GM21723 (cell line): Measurements from ENCODE around the gene SYNE3.

Source experiments
- ATAC-seq: cut with Tn5 transposase; IDR thresholded peaks from one replicate; pipeline ENCODE4 v1.9.1; 2021; ENCODE audit warnings: mild to moderate bottlenecking, moderate library complexity; ENCODE audit not compliant: unreplicated experiment

Gene SYNE3

GRCh38 chr14:95516554-95517181 is at the start of gene SYNE3:
Gene SYNE3 (minus strand): TSS chr14:95516650. CDS start chr14:95475821, 40,829 bp downstream.
- peak; percentile 47 for ATAC-seq

- no peak for ATAC-seq
Observed at GRCh38 chr14:95564060-95564459, 47.6 kb upstream of the SYNE3 start.

GRCh38 chr14:95562892-95563685 is 46.6 kb upstream of the SYNE3 start:
- ATAC-seq: no peak

- peak; percentile 97 for ATAC-seq
Observed at GRCh38 chr14:95561001-95561412, 44.6 kb upstream of the SYNE3 start.

GRCh38 chr14:95559203-95559602 is 42.8 kb upstream of the SYNE3 start:
- no peak for ATAC-seq

GRCh38 chr14:95557832-95558231 is 41.4 kb upstream of the SYNE3 start:
- no peak for ATAC-seq

GRCh38 chr14:95557291-95557690 is 40.8 kb upstream of the SYNE3 start:
- ATAC-seq: no peak

GRCh38 chr14:95555053-95555452 is 38.6 kb upstream of the SYNE3 start:
- no peak for ATAC-seq

GRCh38 chr14:95553141-95553540 is 36.7 kb upstream of the SYNE3 start:
- no peak for ATAC-seq

- no peak for ATAC-seq
Observed at GRCh38 chr14:95551435-95551834, 35.0 kb upstream of the SYNE3 start.

- ATAC-seq: no peak
Observed at GRCh38 chr14:95549656-95550585, 33.5 kb upstream of the SYNE3 start.

GRCh38 chr14:95548328-95548929 is 32.0 kb upstream of the SYNE3 start:
- ATAC-seq: no peak

GRCh38 chr14:95547626-95548327 is 31.3 kb upstream of the SYNE3 start:
- ATAC-seq: no peak

- ATAC-seq: no peak
Observed at GRCh38 chr14:95547272-95547625, 30.8 kb upstream of the SYNE3 start.

- ATAC-seq: no peak
Observed at GRCh38 chr14:95545515-95546168, 29.2 kb upstream of the SYNE3 start.

- ATAC-seq: no peak
Observed at GRCh38 chr14:95544588-95544987, 28.1 kb upstream of the SYNE3 start.

GRCh38 chr14:95543021-95543420 is 26.6 kb upstream of the SYNE3 start:
- no peak for ATAC-seq

- ATAC-seq: no peak
Observed at GRCh38 chr14:95541932-95542930, 25.8 kb upstream of the SYNE3 start.

GRCh38 chr14:95541346-95541745 is 24.9 kb upstream of the SYNE3 start:
- no peak for ATAC-seq
